Upper lobe of left lung (tissue), 4 donors: ENCODE data around the gene GDPD2.

Experiments used
- CTCF ChIP-seq, 6 experiments: fragments of 450-650 bp in 4 of 6; fragments of 200-600 bp in 2 of 6; sonication (generic) in 2 of 6; IDR thresholded peaks; one replicate each; pipeline ENCODE4 v1.5.1; 2016 to 2019; ENCODE audit warnings: antibody characterized with exemption in 6 of 6
- EP300 ChIP-seq, 4 donors: sonication (generic); formaldehyde crosslinking; IDR thresholded peaks; one replicate each; pipeline ENCODE4 v1.5.1; 2017; ENCODE audit warnings: antibody characterized with exemption in 4 of 4, control low read depth in 2 of 4
- POLR2A ChIP-seq, 4 donors: fragments of 450-650 bp; IDR thresholded peaks; one replicate each; pipeline ENCODE4 v1.5.1; 2016 to 2017; ENCODE audit warnings: antibody characterized with exemption in 4 of 4, mild to moderate bottlenecking in 2 of 4
- POLR2AphosphoS5 ChIP-seq, 2 donors: sonication (generic); formaldehyde crosslinking; IDR thresholded peaks; one replicate each; pipeline ENCODE4 v1.5.1; 2017; ENCODE audit warnings: antibody characterized with exemption in 2 of 2

GRCh38 chrX:70466968-70467367, 43.9 kb downstream of the GDPD2 start:
- TF ChIP-seq CTCF (IDR thresholded peaks at IDR 0.05) (no peak), POLR2A (IDR thresholded peaks at IDR 0.05) (no peak), POLR2AphosphoS5 (IDR thresholded peaks at IDR 0.05) (no peak), EP300 (IDR thresholded peaks at IDR 0.05) (no peak)
